Brain microvascular endothelial cell (primary cell): ENCODE data around the gene CCDC177.
A peak's percentile ranks its signal among the peaks of the same experiment; 100 is the strongest.

Source experiments
- DNase-seq: peaks from one replicate; pipeline ENCODE4 v3.0.0-alpha.2; 2020
- H3K27ac ChIP-seq: fragments of 250-450 bp; sonication (Bioruptor Pico); 2 replicates; pipeline ENCODE4 v1.5.1; 2020; ENCODE audit warnings: mild to moderate bottlenecking, moderate library complexity
- H3K27me3 ChIP-seq: fragments of 250-450 bp; sonication (Bioruptor Pico); replicated peaks from 2 replicates; pipeline ENCODE4 v1.5.1; 2020; ENCODE audit warnings: mild to moderate bottlenecking
- H3K36me3 ChIP-seq: fragments of 250-450 bp; sonication (Bioruptor Pico); replicated peaks from 2 replicates; pipeline ENCODE4 v1.5.1; 2020; ENCODE audit warnings: mild to moderate bottlenecking
- H3K4me3 ChIP-seq: 2 replicates; pipeline ENCODE4 v1.5.1; 2011; ENCODE audit warnings: low read depth, mild to moderate bottlenecking, control low read depth, low read length, moderate library complexity
- in situ Hi-C: cut with HindIII; loops from 2 replicates; pipeline ENCODE4 v1.10.0; 2017; ENCODE audit warnings: low sequenced_read_pairs, low pct_ligation_motif_present
- TF ChIP-seq, protein P1 (sequence below): IDR thresholded peaks from 2 replicates; pipeline ENCODE4 v1.5.1; 2011; ENCODE audit warnings: low read depth, mild to moderate bottlenecking, moderate library complexity, low read length, control low read depth, inconsistent platforms; ENCODE audit errors: missing control alignments

Gene CCDC177

DNA sequence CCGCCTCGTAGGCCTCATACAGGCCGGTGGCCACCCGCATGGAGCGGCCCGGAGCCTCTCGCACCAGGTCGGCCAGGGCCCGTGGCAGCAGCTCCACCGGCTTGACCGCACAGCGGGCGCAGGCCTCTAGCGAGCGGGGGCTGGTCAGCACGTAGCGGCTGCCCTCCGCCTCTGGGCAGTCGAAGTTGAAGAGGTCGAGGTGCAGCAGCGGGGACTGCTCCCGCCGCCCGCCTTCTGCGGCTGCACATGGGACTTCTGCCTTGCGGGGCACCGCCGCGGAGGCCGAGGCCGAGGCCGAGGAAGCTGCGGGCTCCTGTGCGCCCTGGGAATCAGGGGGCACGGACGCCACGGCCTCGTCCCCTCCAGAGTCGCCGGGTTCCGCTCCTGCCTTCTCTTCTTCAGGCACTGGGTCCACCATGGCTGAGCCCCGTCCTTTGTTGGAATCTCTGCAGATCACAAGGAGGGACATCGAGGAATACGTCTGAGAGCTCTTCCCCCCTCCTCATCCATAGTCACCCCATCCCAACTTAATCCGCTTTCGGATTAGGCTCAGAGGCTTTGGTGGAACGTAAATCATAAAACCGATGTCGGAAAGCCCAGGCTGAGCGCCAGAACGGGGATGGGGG, 1.4 kb downstream of the CCDC177 start:
- Histone ChIP-seq H3K36me3 (no peaks in the 10 kb centered on the region), H3K4me3 (no peak overlapping the region), H3K27ac (no peak overlapping the region), H3K27me3 (peaks cover 49% of the 10 kb centered on the region)
- no peak for DNase-seq
- in situ Hi-C loops = no loop called here
- TF ChIP-seq, protein P1, sequence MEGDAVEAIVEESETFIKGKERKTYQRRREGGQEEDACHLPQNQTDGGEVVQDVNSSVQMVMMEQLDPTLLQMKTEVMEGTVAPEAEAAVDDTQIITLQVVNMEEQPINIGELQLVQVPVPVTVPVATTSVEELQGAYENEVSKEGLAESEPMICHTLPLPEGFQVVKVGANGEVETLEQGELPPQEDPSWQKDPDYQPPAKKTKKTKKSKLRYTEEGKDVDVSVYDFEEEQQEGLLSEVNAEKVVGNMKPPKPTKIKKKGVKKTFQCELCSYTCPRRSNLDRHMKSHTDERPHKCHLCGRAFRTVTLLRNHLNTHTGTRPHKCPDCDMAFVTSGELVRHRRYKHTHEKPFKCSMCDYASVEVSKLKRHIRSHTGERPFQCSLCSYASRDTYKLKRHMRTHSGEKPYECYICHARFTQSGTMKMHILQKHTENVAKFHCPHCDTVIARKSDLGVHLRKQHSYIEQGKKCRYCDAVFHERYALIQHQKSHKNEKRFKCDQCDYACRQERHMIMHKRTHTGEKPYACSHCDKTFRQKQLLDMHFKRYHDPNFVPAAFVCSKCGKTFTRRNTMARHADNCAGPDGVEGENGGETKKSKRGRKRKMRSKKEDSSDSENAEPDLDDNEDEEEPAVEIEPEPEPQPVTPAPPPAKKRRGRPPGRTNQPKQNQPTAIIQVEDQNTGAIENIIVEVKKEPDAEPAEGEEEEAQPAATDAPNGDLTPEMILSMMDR = no peak

- Histone ChIP-seq H3K27me3 (peaks cover 49% of the 10 kb centered on the region), H3K36me3 (no peaks in the 10 kb centered on the region), H3K27ac (no peak overlapping the region), H3K4me3 (no peak overlapping the region)
- no peak for DNase-seq
- TF ChIP-seq, protein P1 = no peak
- in situ Hi-C loops = no loop called here
Measured at GRCh38 chr14:69572841-69573135, 1.9 kb downstream of the CCDC177 start.

DNA sequence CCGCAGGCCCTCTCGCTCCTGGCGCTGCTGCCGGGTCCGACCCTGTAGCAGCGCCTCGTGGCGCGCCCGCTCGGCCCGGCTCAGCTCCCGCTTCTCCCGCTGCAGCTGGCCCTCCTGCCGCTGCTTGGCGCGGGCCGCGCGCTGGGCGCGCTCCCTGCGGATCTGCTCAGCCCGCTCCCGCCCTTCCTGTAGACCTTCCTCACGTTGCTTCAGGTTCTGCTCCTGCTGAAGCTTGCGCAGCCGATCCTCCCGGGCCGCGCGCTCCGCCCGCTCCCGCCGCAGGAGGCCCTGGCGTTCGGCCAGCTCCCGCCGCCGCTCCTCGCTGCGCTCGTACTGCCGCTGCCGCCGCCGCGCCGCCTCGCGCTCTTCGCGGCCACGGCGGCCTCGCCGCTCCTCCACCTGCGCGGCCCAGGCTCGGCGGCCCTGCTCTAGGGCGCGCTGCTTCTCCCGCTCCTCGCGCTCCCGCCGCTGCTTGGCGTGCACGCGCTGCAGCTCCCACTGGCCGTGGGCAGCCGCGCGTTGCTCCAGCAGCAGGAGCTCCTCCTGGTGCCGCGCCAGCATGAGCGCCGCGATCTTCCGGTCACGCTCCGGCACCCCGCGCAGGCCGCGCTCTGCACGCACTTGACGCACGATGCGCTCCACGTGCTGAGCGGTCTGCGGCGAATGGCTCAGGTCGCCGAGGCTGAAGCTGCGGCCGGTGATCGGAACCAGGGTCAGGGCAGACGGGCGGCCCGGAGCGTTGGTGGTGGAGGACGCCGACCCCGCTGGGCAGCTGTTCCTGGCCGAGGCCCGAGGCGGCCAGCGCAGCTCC, 2.4 kb downstream of the CCDC177 start:
- Histone ChIP-seq H3K27me3 (peaks cover 49% of the 10 kb centered on the region), H3K27ac (no peak overlapping the region), H3K4me3 (peak overlapping the region; percentile 20), H3K36me3 (no peaks in the 10 kb centered on the region)
- TF ChIP-seq, protein P1 = no peak
- no peak for DNase-seq
- in situ Hi-C loops = no loop called here

- no peak overlapping the region for H3K4me3 ChIP-seq
- in situ Hi-C loops = no loop called here
- no peaks in the 10 kb centered on the region for H3K36me3 ChIP-seq
- no peak overlapping the region for H3K27ac ChIP-seq
- DNase-seq = no peak
- TF ChIP-seq, protein P1 = no peak
- peaks cover 49% of the 10 kb centered on the region for H3K27me3 ChIP-seq
Measured at GRCh38 chr14:69571449-69572029, 3.1 kb downstream of the CCDC177 start.

DNA sequence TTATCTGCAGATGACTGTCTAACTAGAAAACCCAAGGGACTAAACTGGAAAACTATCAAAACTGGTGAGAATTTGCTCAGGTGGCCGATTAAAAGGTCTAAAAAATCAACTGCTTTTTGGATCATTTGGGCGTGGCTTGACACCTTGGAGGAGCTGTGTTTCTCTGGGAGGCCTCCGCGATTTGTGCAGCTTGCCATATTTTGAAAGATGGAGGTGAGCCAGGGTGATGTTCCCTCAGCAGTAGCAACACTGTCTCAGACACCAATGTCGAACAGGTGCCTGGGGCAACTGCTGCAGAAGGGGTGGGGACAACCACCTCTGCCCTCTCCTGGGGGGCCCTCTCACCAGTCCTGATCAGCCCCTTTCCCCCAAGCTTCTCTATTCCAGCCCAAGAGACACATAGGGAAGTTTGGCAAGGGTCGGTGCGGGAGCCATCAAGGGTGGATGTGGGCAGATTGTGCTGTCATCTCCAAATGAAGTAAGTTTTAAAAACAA, 3.8 kb downstream of the CCDC177 start:
- TF ChIP-seq, protein P1 = no peak
- no peak overlapping the region for H3K27ac ChIP-seq
- DNase-seq = no peak
- no peak overlapping the region for H3K4me3 ChIP-seq
- H3K36me3 ChIP-seq = no peaks in the 10 kb centered on the region
- H3K27me3 ChIP-seq = peaks cover 47% of the 10 kb centered on the region
- in situ Hi-C loops = no loop called here
